ENCODE measurements around the gene PRKAR1B. TPM values are rescaled to one million over a fixed set of nuclear protein-coding genes. Genes with fewer than 3 reads are reported as not detected.

The PRKAR1B gene
- total RNA-seq, 1 donor from 2014 or later, result 14.0 TPM

DNA sequence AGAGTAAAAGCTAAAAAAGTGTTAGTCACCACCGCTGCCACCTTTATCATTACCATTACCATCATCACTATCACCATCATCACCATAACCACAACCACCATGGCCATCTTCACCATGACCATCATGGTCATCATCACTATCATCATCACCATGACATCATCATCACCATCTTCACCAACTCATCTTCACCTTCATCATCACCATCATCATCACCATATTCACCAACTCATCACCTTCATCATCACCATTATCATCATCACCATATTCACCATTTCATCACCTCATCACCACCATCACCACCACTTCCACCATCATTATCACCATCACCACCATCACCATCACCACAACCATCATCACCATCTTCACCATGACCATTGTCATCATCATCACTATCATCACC lies 161.0 kb downstream of the PRKAR1B start:
- DNase-seq (ENCODE audit: low read depth), result no peak
- peak; percentile 60 for FAIRE-seq
- no peak for TF ChIP-seq CTCF (IDR thresholded peaks at IDR 0.05; ENCODE audit: insufficient read depth, low read length, severe bottlenecking)
- H3K27me3 ChIP-seq (ENCODE audit: control insufficient read depth, insufficient read depth, low read length), result no peaks in the 10 kb centered on the region
- H3K4me3 ChIP-seq (ENCODE audit: low read depth, low read length), result no peak overlapping the region
- no peaks in the 10 kb centered on the region for H3K36me3 ChIP-seq (ENCODE audit: control insufficient read depth, insufficient read depth, low read length)

DNA sequence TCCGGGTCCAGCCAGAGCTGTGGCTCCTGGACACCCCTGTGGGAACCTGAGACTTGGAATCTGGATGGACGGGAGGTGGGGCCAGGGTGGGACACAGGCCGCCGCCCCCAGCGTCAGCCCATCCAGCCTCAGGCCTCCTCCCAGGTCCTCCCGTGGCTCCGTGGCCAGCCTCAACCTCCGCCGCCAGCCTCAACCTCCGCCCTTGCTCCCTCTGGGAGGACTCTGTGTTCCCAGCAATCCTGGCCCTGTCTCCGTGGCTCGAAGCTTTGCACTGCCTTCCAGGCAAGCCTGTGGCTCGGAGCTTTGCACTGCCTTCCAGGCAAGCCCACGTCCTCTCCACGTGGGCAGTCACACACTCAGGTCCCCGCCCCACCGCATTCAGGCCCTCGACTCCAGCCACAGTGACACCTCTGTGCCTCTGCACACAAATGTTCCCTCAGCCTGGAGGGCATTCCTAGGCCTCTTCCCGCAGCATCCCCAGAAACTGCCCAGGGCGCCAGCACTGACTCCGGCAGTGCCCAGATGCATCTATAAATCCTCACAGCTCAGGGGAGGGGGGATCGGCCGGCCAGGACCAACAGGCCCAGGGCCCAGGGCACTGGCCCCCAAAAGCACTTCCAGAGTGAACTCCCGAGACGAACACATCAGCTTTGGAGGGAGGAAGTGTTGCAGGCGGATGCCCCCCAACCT lies 162.8 kb downstream of the PRKAR1B start:
- DNase-seq (ENCODE audit: low read depth) (no peak), FAIRE-seq (no peak)
- H3K27me3 ChIP-seq (ENCODE audit: control insufficient read depth, insufficient read depth, low read length), result no peaks in the 10 kb centered on the region
- H3K36me3 ChIP-seq (ENCODE audit: control insufficient read depth, insufficient read depth, low read length), result no peaks in the 10 kb centered on the region
- TF ChIP-seq CTCF (IDR thresholded peaks at IDR 0.05; ENCODE audit: insufficient read depth, low read length, severe bottlenecking), result no peak
- no peak overlapping the region for H3K4me3 ChIP-seq (ENCODE audit: low read depth, low read length)

DNA sequence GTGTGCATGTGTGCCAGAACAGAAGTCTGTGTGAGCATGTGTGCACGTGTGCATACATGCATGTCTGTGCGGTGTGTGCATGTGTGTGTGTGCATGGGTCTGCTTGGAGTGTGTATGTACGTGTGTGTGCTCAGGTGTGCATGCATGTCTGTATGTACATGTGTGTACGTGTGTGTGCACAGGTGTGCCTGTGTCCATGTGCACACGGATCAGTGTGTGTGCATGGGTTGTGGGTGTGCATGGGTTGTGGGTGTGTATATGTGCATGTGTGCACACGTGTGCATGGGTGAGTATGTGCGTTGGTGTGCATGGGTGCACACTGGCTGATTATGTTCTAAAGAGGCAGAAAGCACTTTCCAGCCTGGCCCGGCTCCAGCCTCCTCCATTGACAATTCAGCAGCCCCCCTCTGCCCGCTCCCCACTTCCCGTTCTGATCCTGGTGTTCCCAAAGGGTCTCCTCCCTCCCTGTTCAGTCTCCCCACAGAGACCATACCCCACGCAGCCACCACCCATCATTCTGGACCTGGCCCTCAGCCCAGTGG lies 163.4 kb downstream of the PRKAR1B start:
- H3K4me3 ChIP-seq (ENCODE audit: low read depth, low read length), result no peak overlapping the region
- FAIRE-seq, result peak; percentile 99
- no peak for TF ChIP-seq CTCF (IDR thresholded peaks at IDR 0.05; ENCODE audit: insufficient read depth, low read length, severe bottlenecking)
- H3K36me3 ChIP-seq (ENCODE audit: control insufficient read depth, insufficient read depth, low read length), result no peaks in the 10 kb centered on the region
- no peaks in the 10 kb centered on the region for H3K27me3 ChIP-seq (ENCODE audit: control insufficient read depth, insufficient read depth, low read length)
- no peak for DNase-seq (ENCODE audit: low read depth)

- H3K4me3 ChIP-seq (ENCODE audit: low read depth, low read length), result no peak overlapping the region
- no peak for TF ChIP-seq CTCF (IDR thresholded peaks at IDR 0.05; ENCODE audit: insufficient read depth, low read length, severe bottlenecking)
- no peaks in the 10 kb centered on the region for H3K27me3 ChIP-seq (ENCODE audit: control insufficient read depth, insufficient read depth, low read length)
- DNase-seq (ENCODE audit: low read depth) (no peak), FAIRE-seq (no peak)
- no peaks in the 10 kb centered on the region for H3K36me3 ChIP-seq (ENCODE audit: control insufficient read depth, insufficient read depth, low read length)
These were observed 164.1 kb downstream of the PRKAR1B start for GRCh38 chr7:562789-563628.

- Histone ChIP-seq H3K4me3 (ENCODE audit: low read depth, low read length) (no peak overlapping the region), H3K27me3 (ENCODE audit: control insufficient read depth, insufficient read depth, low read length) (no peaks in the 10 kb centered on the region), H3K36me3 (ENCODE audit: control insufficient read depth, insufficient read depth, low read length) (no peaks in the 10 kb centered on the region)
- FAIRE-seq, result no peak
- TF ChIP-seq CTCF (IDR thresholded peaks at IDR 0.05; ENCODE audit: insufficient read depth, low read length, severe bottlenecking), result no peak
- DNase-seq (ENCODE audit: low read depth), result no peak
These were observed 164.8 kb downstream of the PRKAR1B start for GRCh38 chr7:562374-562675.

Data from bronchial epithelial cell (primary cell).